Measurements from ENCODE around the gene APOB.

The APOB gene

GRCh38 chr2:21042958-21043743 lies 722 bp downstream of the APOB start:
- TF ChIP-seq CTCF (IDR thresholded peaks at IDR 0.05; ENCODE audit: low read depth, low read length, missing control alignments), result peak; percentile 97
- no peak overlapping the region for H3K4me3 ChIP-seq (ENCODE audit: low read depth, low read length)
- H3K27ac ChIP-seq, result no peak overlapping the region
- H3K27me3 ChIP-seq (replicated peaks), result peaks cover 10% of the 10 kb centered on the region
- DNase-seq, result peak; percentile 23
- H3K36me3 ChIP-seq (replicated peaks), result no peaks in the 10 kb centered on the region
- in situ Hi-C loops (cut with HindIII; ENCODE audit: low pct_ligation_motif_present, low sequenced_read_pairs), result no loop called here

GRCh38 chr2:21042708-21042957 lies 1.2 kb downstream of the APOB start:
- no peak overlapping the region for H3K4me3 ChIP-seq (ENCODE audit: low read depth, low read length)
- H3K27me3 ChIP-seq (replicated peaks), result peaks cover 10% of the 10 kb centered on the region
- TF ChIP-seq CTCF (IDR thresholded peaks at IDR 0.05; ENCODE audit: low read depth, low read length, missing control alignments), result no peak
- DNase-seq, result no peak
- in situ Hi-C loops (cut with HindIII; ENCODE audit: low pct_ligation_motif_present, low sequenced_read_pairs), result no loop called here
- H3K36me3 ChIP-seq (replicated peaks), result no peaks in the 10 kb centered on the region
- no peak overlapping the region for H3K27ac ChIP-seq

- Histone ChIP-seq H3K4me3 (ENCODE audit: low read depth, low read length) (no peak overlapping the region), H3K27ac (no peak overlapping the region), H3K27me3 (replicated peaks) (peaks cover 10% of the 10 kb centered on the region), H3K36me3 (replicated peaks) (no peaks in the 10 kb centered on the region)
- in situ Hi-C loops (cut with HindIII; ENCODE audit: low pct_ligation_motif_present, low sequenced_read_pairs), result no loop called here
- no peak for TF ChIP-seq CTCF (IDR thresholded peaks at IDR 0.05; ENCODE audit: low read depth, low read length, missing control alignments)
- DNase-seq, result no peak
Measured at GRCh38 chr2:21041943-21042707, 1.7 kb downstream of the APOB start.

- no peak overlapping the region for H3K27ac ChIP-seq
- H3K36me3 ChIP-seq (replicated peaks), result no peaks in the 10 kb centered on the region
- DNase-seq, result no peak
- no peak overlapping the region for H3K4me3 ChIP-seq (ENCODE audit: low read depth, low read length)
- in situ Hi-C loops (cut with HindIII; ENCODE audit: low pct_ligation_motif_present, low sequenced_read_pairs), result no loop called here
- H3K27me3 ChIP-seq (replicated peaks), result peaks cover 10% of the 10 kb centered on the region
- no peak for TF ChIP-seq CTCF (IDR thresholded peaks at IDR 0.05; ENCODE audit: low read depth, low read length, missing control alignments)
Measured at GRCh38 chr2:21041462-21041861, 2.4 kb downstream of the APOB start.

- Histone ChIP-seq H3K27me3 (replicated peaks) (peaks cover 10% of the 10 kb centered on the region), H3K4me3 (ENCODE audit: low read depth, low read length) (no peak overlapping the region), H3K36me3 (replicated peaks) (no peaks in the 10 kb centered on the region), H3K27ac (no peak overlapping the region)
- in situ Hi-C loops (cut with HindIII; ENCODE audit: low pct_ligation_motif_present, low sequenced_read_pairs), result no loop called here
- no peak for TF ChIP-seq CTCF (IDR thresholded peaks at IDR 0.05; ENCODE audit: low read depth, low read length, missing control alignments)
- no peak for DNase-seq
Measured at GRCh38 chr2:21040468-21041377, 3.1 kb downstream of the APOB start.

Measured in brain microvascular endothelial cell (primary cell).